CD14-positive monocyte (primary cell): Measurements from ENCODE around the gene LRRC30. TPM values are rescaled to one million over a fixed set of nuclear protein-coding genes. Genes with fewer than 3 reads are reported as not detected.

ENCODE experiments used
- DNase-seq, 3 donors: peaks; one replicate each; pipeline ENCODE4 v3.0.0-alpha.2; 2011 to 2022
- H2AFZ ChIP-seq: 2 replicates; pipeline ENCODE4 v1.6.0; 2012; ENCODE audit warnings: mild to moderate bottlenecking, low read depth, low read length, inconsistent platforms; ENCODE audit not compliant: insufficient read depth, poor library complexity, severe bottlenecking
- H3K27ac ChIP-seq, 2 donors: 1 replicate in 1 of 2; 2 replicates in 1 of 2; pipeline ENCODE4 v1.5.1; 2012 to 2013; ENCODE audit warnings: low read length in 2 of 2, control low read depth in 1 of 2, inconsistent platforms in 1 of 2, low read depth in 1 of 2, mild to moderate bottlenecking in 1 of 2
- H3K27me3 ChIP-seq, 2 donors: one replicate each; pipeline versions ENCODE4 v1.6.0 to v1.6.1; 2011 to 2013; ENCODE audit warnings: low read length in 2 of 2; ENCODE audit not compliant: control insufficient read depth in 2 of 2, insufficient read depth in 2 of 2
- H3K36me3 ChIP-seq, 2 donors: replicated peaks in 1 of 2; 1 replicate in 1 of 2; 2 replicates in 1 of 2; pipeline versions ENCODE4 v1.5.1 to v1.6.1; 2012 to 2013; ENCODE audit warnings: low read length in 2 of 2, control low read depth in 1 of 2, inconsistent platforms in 1 of 2, mild to moderate bottlenecking in 1 of 2; ENCODE audit not compliant: insufficient read depth in 2 of 2, control insufficient read depth in 1 of 2
- H3K4me1 ChIP-seq, 2 donors: 1 replicate in 1 of 2; 2 replicates in 1 of 2; pipeline versions ENCODE4 v1.5.1 to v1.6.1; 2012 to 2013; ENCODE audit warnings: low read length in 2 of 2, control low read depth in 1 of 2, inconsistent platforms in 1 of 2, mild to moderate bottlenecking in 1 of 2, moderate library complexity in 1 of 2; ENCODE audit not compliant: insufficient read depth in 2 of 2, control insufficient read depth in 1 of 2
- H3K4me2 ChIP-seq: replicated peaks from 2 replicates; pipeline ENCODE3; 2012; ENCODE audit warnings: low read length, moderate library complexity, mild to moderate bottlenecking; ENCODE audit not compliant: poor library complexity, severe bottlenecking; ENCODE audit errors: extremely low read depth
- H3K4me3 ChIP-seq, 3 experiments: fragments of 200-600 bp in 1 of 3; sonication (generic) in 1 of 3; replicated peaks in 1 of 3; 1 replicate in 2 of 3; 2 replicates in 1 of 3; pipeline ENCODE4 v1.5.1; 2011 to 2013; ENCODE audit warnings: low read length in 3 of 3, mild to moderate bottlenecking in 3 of 3, control low read depth in 2 of 3, low read depth in 2 of 3, inconsistent platforms in 1 of 3, moderate library complexity in 1 of 3
- H3K79me2 ChIP-seq: 2 replicates; pipeline ENCODE4 v1.6.0; 2012; ENCODE audit warnings: mild to moderate bottlenecking, control low read depth, inconsistent platforms, low read length, moderate library complexity; ENCODE audit not compliant: insufficient read depth
- H3K9ac ChIP-seq: 2 replicates; pipeline ENCODE4 v1.6.0; 2017; ENCODE audit warnings: low read length, mild to moderate bottlenecking; ENCODE audit not compliant: insufficient read depth, poor library complexity, severe bottlenecking
- H3K9me3 ChIP-seq, 2 donors: replicated peaks in 1 of 2; 1 replicate in 1 of 2; 2 replicates in 1 of 2; pipeline versions ENCODE4 v1.5.1 to v1.6.1; 2012 to 2013; ENCODE audit warnings: low read length in 2 of 2, control low read depth in 1 of 2; ENCODE audit not compliant: control insufficient read depth in 1 of 2, insufficient read depth in 1 of 2
- H4K20me1 ChIP-seq: 2 replicates; pipeline ENCODE4 v1.6.0; 2012; ENCODE audit warnings: mild to moderate bottlenecking, low read length, control low read depth, moderate library complexity; ENCODE audit not compliant: insufficient read depth
- H3K27ac Mint-ChIP-seq, 7 donors: one replicate each; pipeline ENCODE4 v1.8.0; 2020; ENCODE audit warnings: mild to moderate bottlenecking in 7 of 7, mixed read lengths in 7 of 7, moderate library complexity in 6 of 7, inconsistent platforms in 2 of 7
- H3K27me3 Mint-ChIP-seq, 3 donors: one replicate each; pipeline ENCODE4 v1.8.0; 2021 to 2022; ENCODE audit warnings: low read depth in 3 of 3, mild to moderate bottlenecking in 3 of 3, mixed read lengths in 3 of 3, moderate library complexity in 3 of 3, inconsistent platforms in 1 of 3
- H3K36me3 Mint-ChIP-seq, 2 donors: one replicate each; pipeline ENCODE4 v1.8.0; 2020; ENCODE audit warnings: mixed read lengths in 2 of 2, inconsistent platforms in 1 of 2, mild to moderate bottlenecking in 1 of 2
- H3K4me1 Mint-ChIP-seq: one replicate; pipeline ENCODE4 v1.8.0; 2020; ENCODE audit warnings: mild to moderate bottlenecking, mixed read lengths
- H3K4me3 Mint-ChIP-seq, 2 donors: one replicate each; pipeline ENCODE4 v1.8.0; 2020; ENCODE audit warnings: mild to moderate bottlenecking in 2 of 2, mixed read lengths in 2 of 2, moderate library complexity in 1 of 2
- H3K9me3 Mint-ChIP-seq, 7 donors: one replicate each; pipeline ENCODE4 v1.8.0; 2020 to 2022; ENCODE audit warnings: mixed read lengths in 7 of 7, mild to moderate bottlenecking in 6 of 7, moderate library complexity in 6 of 7, inconsistent platforms in 2 of 7
- WGBS: methylation state at CpG from one replicate; pipeline ENCODE4 v1.1.5; 2013; ENCODE audit warnings: missing lambda C conversion rate; ENCODE audit not compliant: insufficient coverage; 5-methylcytosine and 5-hydroxymethylcytosine counted together
- intact Hi-C, 2 donors: fragments of 100-400 bp; cut with micrococcal nuclease; formaldehyde crosslinking; loops; one replicate each; pipeline versions ENCODE4 v1.15.0 to v1.15.1; 2023
- polyA plus RNA-seq, 3 donors: library from polyadenylated mRNA; depleted of rRNA in 1 of 3; unstranded in 2 of 3; stranded (reverse) in 1 of 3; fragments of 300-500 nt in 2 of 3; fragments of >200 nt in 1 of 3; fragmentation: Illumina TruSeq in 2 of 3; gene quantifications; 1 replicate in 2 of 3; 2 replicates in 1 of 3; pipeline ENCODE4 v1.2.3, GENCODE V29; 2012 to 2021
- TF ChIP-seq, protein P1 (sequence below): fragments of 200-600 bp; IDR thresholded peaks from one replicate; pipeline ENCODE4 v1.8.0; 2022; ENCODE audit warnings: antibody characterized with exemption, mild to moderate bottlenecking

LRRC30 gene
- polyA plus RNA-seq, 3 donors = not detected

DNA sequence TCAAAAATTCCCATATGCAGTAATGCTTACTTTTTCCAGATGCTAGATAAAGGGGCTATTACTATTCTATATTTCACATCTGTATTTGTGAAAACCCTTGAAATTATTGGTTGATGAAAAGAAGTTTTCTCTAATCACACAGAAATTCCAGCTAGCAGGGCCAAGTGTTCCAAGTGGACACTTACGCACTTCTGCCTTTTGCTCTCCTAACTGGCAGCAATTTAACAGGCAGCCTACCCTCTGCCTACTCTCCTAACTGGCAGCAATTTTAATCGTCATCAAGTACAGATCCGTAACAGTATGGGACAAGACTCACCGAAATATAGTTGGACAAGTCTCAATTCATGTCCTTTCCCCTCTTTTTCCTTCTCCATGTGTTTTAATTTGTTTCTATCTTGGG, 12.0 kb downstream of the LRRC30 start:
- 85% methylated on average over 2 of the region's 4 CpGs for WGBS

DNA sequence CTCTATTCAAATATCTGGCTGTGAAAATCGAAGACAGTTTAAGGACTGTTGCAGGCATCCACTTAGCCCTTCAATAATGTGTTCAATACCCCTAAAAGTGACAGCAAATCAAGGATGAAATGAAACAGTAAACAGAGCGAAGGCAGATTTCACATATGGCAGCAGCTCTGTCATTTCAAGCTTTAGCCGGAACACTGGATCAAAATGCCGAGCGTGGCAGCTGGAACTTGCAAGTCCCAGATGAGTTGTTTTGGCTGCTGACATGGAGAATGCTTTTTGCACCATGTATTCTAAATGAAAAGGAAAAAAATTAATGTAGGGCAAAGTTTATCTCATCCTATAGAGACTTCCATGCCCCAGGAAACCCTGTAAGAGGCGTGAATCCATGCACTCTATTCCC, 18.0 kb downstream of the LRRC30 start:
- no peaks in the 10 kb centered on the region for H3K36me3 ChIP-seq
- no peak for DNase-seq
- no peak overlapping the region for H3K9ac ChIP-seq

More for the DNA sequence above, 12.0 kb downstream of the LRRC30 start:
- Histone ChIP-seq H3K9ac (no peak overlapping the region), H4K20me1 (no peaks in the 10 kb centered on the region), H3K4me1 (no peaks in the 10 kb centered on the region), H3K27me3 (no peaks in the 10 kb centered on the region), H3K36me3 (no peaks in the 10 kb centered on the region), H2AFZ (no peak overlapping the region), H3K4me2 (no peak overlapping the region), H3K9me3 (no peaks in the 10 kb centered on the region), H3K27ac (no peak overlapping the region), H3K79me2 (no peaks in the 10 kb centered on the region), H3K4me3 (no peak overlapping the region)
- H3K27ac Mint-ChIP-seq = no peak overlapping the region
- TF ChIP-seq, protein P1, sequence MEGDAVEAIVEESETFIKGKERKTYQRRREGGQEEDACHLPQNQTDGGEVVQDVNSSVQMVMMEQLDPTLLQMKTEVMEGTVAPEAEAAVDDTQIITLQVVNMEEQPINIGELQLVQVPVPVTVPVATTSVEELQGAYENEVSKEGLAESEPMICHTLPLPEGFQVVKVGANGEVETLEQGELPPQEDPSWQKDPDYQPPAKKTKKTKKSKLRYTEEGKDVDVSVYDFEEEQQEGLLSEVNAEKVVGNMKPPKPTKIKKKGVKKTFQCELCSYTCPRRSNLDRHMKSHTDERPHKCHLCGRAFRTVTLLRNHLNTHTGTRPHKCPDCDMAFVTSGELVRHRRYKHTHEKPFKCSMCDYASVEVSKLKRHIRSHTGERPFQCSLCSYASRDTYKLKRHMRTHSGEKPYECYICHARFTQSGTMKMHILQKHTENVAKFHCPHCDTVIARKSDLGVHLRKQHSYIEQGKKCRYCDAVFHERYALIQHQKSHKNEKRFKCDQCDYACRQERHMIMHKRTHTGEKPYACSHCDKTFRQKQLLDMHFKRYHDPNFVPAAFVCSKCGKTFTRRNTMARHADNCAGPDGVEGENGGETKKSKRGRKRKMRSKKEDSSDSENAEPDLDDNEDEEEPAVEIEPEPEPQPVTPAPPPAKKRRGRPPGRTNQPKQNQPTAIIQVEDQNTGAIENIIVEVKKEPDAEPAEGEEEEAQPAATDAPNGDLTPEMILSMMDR = no peak
- H3K36me3 Mint-ChIP-seq = no peaks in the 10 kb centered on the region
- no peaks in the 10 kb centered on the region for H3K27me3 Mint-ChIP-seq
- peaks cover 0 to 11% (median 6%) of the 10 kb centered on the region in 7 donors for H3K9me3 Mint-ChIP-seq
- H3K4me1 Mint-ChIP-seq = no peaks in the 10 kb centered on the region
- H3K4me3 Mint-ChIP-seq = no peak overlapping the region
- no peak for DNase-seq
- intact Hi-C loops = no loop called here

More for the DNA sequence above, 18.0 kb downstream of the LRRC30 start:
- Histone ChIP-seq H3K27ac (no peak overlapping the region), H2AFZ (no peak overlapping the region), H3K9me3 (no peaks in the 10 kb centered on the region), H3K4me3 (no peak overlapping the region), H3K4me2 (no peak overlapping the region), H3K27me3 (no peaks in the 10 kb centered on the region), H3K79me2 (no peaks in the 10 kb centered on the region), H4K20me1 (no peaks in the 10 kb centered on the region), H3K4me1 (no peaks in the 10 kb centered on the region)
- Mint-ChIP-seq H3K4me3 (no peak overlapping the region), H3K27me3 (peaks cover 1 to 7% (median 4%) of the 10 kb centered on the region in 3 donors), H3K27ac (no peak overlapping the region), H3K4me1 (no peaks in the 10 kb centered on the region), H3K36me3 (no peaks in the 10 kb centered on the region), H3K9me3 (peaks cover 0 to 8% (median 0%) of the 10 kb centered on the region in 7 donors)
- TF ChIP-seq, protein P1 = no peak
- intact Hi-C loops = no loop called here
- WGBS = 94% methylated on average over 2 of the region's 6 CpGs
